Measurements from ENCODE around the gene ARHGEF16. TPM values are rescaled to one million over a fixed set of nuclear protein-coding genes. Genes with fewer than 3 reads are reported as not detected.

ARHGEF16 gene
- total RNA-seq, 4 donors from 2014 or later: 0.20 to 1.2 (median 0.63) TPM

- Histone ChIP-seq H3K4me3 (no peak overlapping the region), H3K4me1 (no peaks in the 10 kb centered on the region), H3K9me3 (no peaks in the 10 kb centered on the region), H3K27me3 (peaks cover 5 to 13% (median 11%) of the 10 kb centered on the region in 3 donors), H3K27ac (no peak overlapping the region), H3K36me3 (no peaks in the 10 kb centered on the region)
- in situ Hi-C loops (cut with MboI; ENCODE audit: low sequenced_read_pairs in 4 of 4) (loop anchor here in 2 of 4 donors (25.0 kb wide), 1 partner anchor 400 kb away; the partner anchor contains the start of gene ACTRT2 (in 2 of the 2)), intact Hi-C loops (cut with DNase I; ENCODE audit: low total_unique reads) (no loop called here)
- ATAC-seq (no peak), DNase-seq (no peak)
- TF ChIP-seq CTCF (IDR thresholded peaks at IDR 0.05 in 4 of 5, conservative IDR thresholded peaks at IDR 0.05 in 1 of 5) (no peak), POLR2A (IDR thresholded peaks at IDR 0.05) (no peak)
These were observed 42.7 kb upstream of the ARHGEF16 start for GRCh38 chr1:3411806-3412205.

GRCh38 chr1:3412376-3412775, 42.1 kb upstream of the ARHGEF16 start:
- in situ Hi-C loops (cut with MboI; ENCODE audit: low sequenced_read_pairs in 4 of 4): loop anchor here in 2 of 4 donors (25.0 kb wide), 1 partner anchor 400 kb away; the partner anchor contains the start of gene ACTRT2 (in 2 of the 2)
- H3K9me3 ChIP-seq: no peaks in the 10 kb centered on the region
- H3K4me1 ChIP-seq: no peaks in the 10 kb centered on the region
- intact Hi-C loops (cut with DNase I; ENCODE audit: low total_unique reads): no loop called here
- H3K4me3 ChIP-seq: no peak overlapping the region
- peaks cover 5 to 16% (median 8%) of the 10 kb centered on the region in 3 donors for H3K27me3 ChIP-seq
- TF ChIP-seq POLR2A (IDR thresholded peaks at IDR 0.05) (no peak), CTCF (IDR thresholded peaks at IDR 0.05 in 4 of 5, conservative IDR thresholded peaks at IDR 0.05 in 1 of 5) (no peak)
- H3K36me3 ChIP-seq: no peaks in the 10 kb centered on the region
- no peak overlapping the region for H3K27ac ChIP-seq
- DNase-seq (no peak), ATAC-seq (no peak)

- no peak overlapping the region for H3K4me3 ChIP-seq
- ATAC-seq: no peak
- H3K4me1 ChIP-seq: no peaks in the 10 kb centered on the region
- H3K27ac ChIP-seq: peak overlapping the region in 2 of 4 donors; percentile 68 to 71
- in situ Hi-C loops (cut with MboI; ENCODE audit: low sequenced_read_pairs in 4 of 4): loop anchor here in 2 of 4 donors (25.0 kb wide), 1 partner anchor 402 kb away; the partner anchor contains the start of gene ACTRT2 (in 2 of the 2)
- H3K9me3 ChIP-seq: no peaks in the 10 kb centered on the region
- peaks cover 13 to 17% (median 13%) of the 10 kb centered on the region in 3 donors for H3K27me3 ChIP-seq
- DNase-seq: no peak
- no peak for TF ChIP-seq POLR2A (IDR thresholded peaks at IDR 0.05)
- no peak for TF ChIP-seq CTCF (IDR thresholded peaks at IDR 0.05 in 4 of 5, conservative IDR thresholded peaks at IDR 0.05 in 1 of 5)
- intact Hi-C loops (cut with DNase I; ENCODE audit: low total_unique reads): no loop called here
- no peaks in the 10 kb centered on the region for H3K36me3 ChIP-seq
These were observed 40.3 kb upstream of the ARHGEF16 start for GRCh38 chr1:3413975-3414710.

GRCh38 chr1:3415260-3416090, 39.0 kb upstream of the ARHGEF16 start:
- in situ Hi-C loops (cut with MboI; ENCODE audit: low sequenced_read_pairs in 4 of 4): loop anchor here in 2 of 4 donors (25.0 kb wide), 1 partner anchor 403 kb away; the partner anchor contains the start of gene ACTRT2 (in 2 of the 2)
- TF ChIP-seq CTCF (IDR thresholded peaks at IDR 0.05 in 4 of 5, conservative IDR thresholded peaks at IDR 0.05 in 1 of 5) (no peak), POLR2A (IDR thresholded peaks at IDR 0.05) (no peak)
- intact Hi-C loops (cut with DNase I; ENCODE audit: low total_unique reads): no loop called here

More at GRCh38 chr1:3415260-3416090, 39.0 kb upstream of the ARHGEF16 start:
- H3K27ac ChIP-seq: peak overlapping the region; percentile 33 to 71 (median 66)
- no peaks in the 10 kb centered on the region for H3K9me3 ChIP-seq
- no peaks in the 10 kb centered on the region for H3K4me1 ChIP-seq
- peaks cover 12 to 17% (median 15%) of the 10 kb centered on the region in 3 donors for H3K27me3 ChIP-seq
- no peak overlapping the region for H3K4me3 ChIP-seq
- H3K36me3 ChIP-seq: no peaks in the 10 kb centered on the region
- ATAC-seq (peak; percentile 56 to 73), DNase-seq (no peak)

All from gastrocnemius medialis (tissue), 4 donors.